NT2/D1 (cell line): ENCODE results near the gene SUOX.
A peak's percentile ranks its signal among the peaks of the same experiment; 100 is the strongest.

ENCODE experiments used
- DNase-seq: peaks from one replicate; pipeline ENCODE4 v3.0.0-alpha.2; 2011; ENCODE audit warnings: low read depth, low spot score
- H3K27me3 ChIP-seq: 2 replicates; pipeline ENCODE4 v1.6.0; 2011; ENCODE audit warnings: mild to moderate bottlenecking; ENCODE audit not compliant: insufficient read length, insufficient read depth
- H3K36me3 ChIP-seq: 2 replicates; pipeline ENCODE4 v1.6.1; 2011; ENCODE audit warnings: mild to moderate bottlenecking, low read length, mixed read lengths; ENCODE audit not compliant: insufficient read depth, insufficient read length
- H3K4me1 ChIP-seq: 2 replicates; pipeline ENCODE4 v1.5.1; 2011; ENCODE audit not compliant: insufficient read depth, insufficient read length
- H3K4me3 ChIP-seq: 2 replicates; pipeline ENCODE4 v1.5.1; 2011; ENCODE audit warnings: low read depth; ENCODE audit not compliant: insufficient read length
- H3K9ac ChIP-seq: 2 replicates; pipeline ENCODE4 v1.6.0; 2011; ENCODE audit warnings: low read depth; ENCODE audit not compliant: insufficient read length
- H3K9me3 ChIP-seq: 2 replicates; pipeline ENCODE4 v1.5.1; 2011; ENCODE audit warnings: mild to moderate bottlenecking, low read length; ENCODE audit not compliant: insufficient read depth
- SUZ12 ChIP-seq: IDR thresholded peaks from 2 replicates; pipeline ENCODE4 v1.6.1; 2011; ENCODE audit not compliant: insufficient read length, insufficient read depth; ENCODE audit errors: extremely low read depth
- YY1 ChIP-seq: IDR thresholded peaks from 2 replicates; pipeline ENCODE4 v1.6.1; 2011; ENCODE audit not compliant: insufficient read length, insufficient read depth
- ZNF274 ChIP-seq: IDR thresholded peaks from 2 replicates; pipeline ENCODE4 v1.6.1; 2011; ENCODE audit warnings: mild to moderate bottlenecking, low read depth, low read length

SUOX gene

GRCh38 chr12:56014205-56014604 lies 17.1 kb downstream of the SUOX start:
- no peak for DNase-seq
- Histone ChIP-seq H3K9ac (no peak overlapping the region), H3K9me3 (no peaks in the 10 kb centered on the region), H3K36me3 (no peaks in the 10 kb centered on the region), H3K27me3 (no peaks in the 10 kb centered on the region), H3K4me3 (no peak overlapping the region), H3K4me1 (no peaks in the 10 kb centered on the region)
- TF ChIP-seq SUZ12 (no peak), ZNF274 (no peak), YY1 (no peak)

GRCh38 chr12:56017181-56017580 lies 20.1 kb downstream of the SUOX start:
- H3K27me3 ChIP-seq: no peaks in the 10 kb centered on the region
- H3K4me3 ChIP-seq: no peak overlapping the region
- no peaks in the 10 kb centered on the region for H3K9me3 ChIP-seq
- no peaks in the 10 kb centered on the region for H3K36me3 ChIP-seq
- no peak overlapping the region for H3K9ac ChIP-seq
- no peak for TF ChIP-seq YY1
- TF ChIP-seq SUZ12: no peak
- no peak for TF ChIP-seq ZNF274
- H3K4me1 ChIP-seq: peaks cover 7% of the 10 kb centered on the region
- no peak for DNase-seq

DNA sequence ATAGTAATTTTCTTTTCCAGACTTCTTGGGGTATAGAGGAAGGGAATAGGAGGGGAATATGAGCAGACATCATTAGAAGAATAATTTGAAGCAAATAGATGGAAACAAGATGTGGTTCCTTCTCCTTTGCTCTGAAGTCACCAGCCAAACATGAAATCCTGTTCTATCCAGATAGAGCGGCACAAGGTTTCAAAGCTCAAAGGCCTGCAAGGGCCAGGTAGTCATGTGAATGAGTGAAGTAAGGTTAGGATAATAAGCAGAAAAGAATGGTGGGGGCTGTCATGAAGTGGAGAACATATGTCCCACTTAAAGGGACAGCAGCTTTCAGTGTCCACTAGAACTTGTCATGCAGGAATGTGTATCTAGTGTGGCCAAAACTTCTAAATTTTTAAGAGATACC lies 21.3 kb downstream of the SUOX start:
- Histone ChIP-seq H3K9me3 (no peaks in the 10 kb centered on the region), H3K36me3 (no peaks in the 10 kb centered on the region), H3K27me3 (no peaks in the 10 kb centered on the region), H3K4me3 (no peak overlapping the region), H3K9ac (no peak overlapping the region), H3K4me1 (peaks cover 7% of the 10 kb centered on the region)
- TF ChIP-seq SUZ12 (no peak), ZNF274 (no peak), YY1 (no peak)
- no peak for DNase-seq

- Histone ChIP-seq H3K4me3 (peak within 1 kb of the TSS; percentile 58), H3K36me3 (peaks cover 9% of the 10 kb centered on the region), H3K4me1 (peaks cover 7% of the 10 kb centered on the region), H3K27me3 (no peaks in the 10 kb centered on the region), H3K9ac (peak within 1 kb of the TSS; percentile 79), H3K9me3 (no peaks in the 10 kb centered on the region)
- TF ChIP-seq ZNF274 (no peak), SUZ12 (no peak), YY1 (no peak)
- no peak for DNase-seq
These were observed 23.5 kb downstream of the SUOX start, which contains the start of gene IKZF4 for GRCh38 chr12:56020423-56021184. Gene IKZF4 (plus strand): TSS chr12:56021043. CDS start chr12:56021494, 451 bp downstream.

DNA sequence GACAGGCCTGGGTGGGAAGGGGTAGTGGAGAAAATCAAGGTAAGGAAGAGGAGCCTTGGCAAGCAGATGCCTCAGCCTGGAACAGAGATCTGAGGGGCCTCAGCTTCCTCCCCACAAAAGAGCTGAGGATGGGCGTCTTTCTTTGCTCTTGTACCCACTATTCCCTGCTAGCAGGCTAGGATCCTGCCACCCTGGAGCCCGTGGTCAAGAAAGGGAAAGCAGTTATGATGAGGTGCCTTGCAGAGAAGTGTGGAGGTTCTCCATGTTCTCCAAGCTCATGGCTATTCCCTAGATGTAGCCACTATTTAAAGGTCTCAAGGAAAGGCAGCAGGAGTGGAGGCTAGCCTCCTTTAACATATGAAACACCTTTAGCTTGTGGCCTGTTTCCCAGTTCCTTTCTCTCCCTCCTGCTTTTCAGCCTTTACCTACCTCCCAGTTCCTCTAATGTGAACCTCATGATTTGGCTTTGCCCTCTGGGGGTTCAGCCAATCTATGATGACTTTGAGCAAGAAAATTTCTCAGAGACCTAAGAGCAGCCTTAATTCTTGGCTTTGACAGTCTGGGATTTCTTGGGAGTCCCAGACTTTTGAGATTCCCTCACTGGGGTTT lies 24.9 kb downstream of the SUOX start:
- no peaks in the 10 kb centered on the region for H3K27me3 ChIP-seq
- peak overlapping the region; percentile 79 for H3K9ac ChIP-seq
- H3K4me1 ChIP-seq: peaks cover 10% of the 10 kb centered on the region
- no peak for DNase-seq
- no peaks in the 10 kb centered on the region for H3K9me3 ChIP-seq
- H3K36me3 ChIP-seq: peaks cover 14% of the 10 kb centered on the region
- peak overlapping the region; percentile 58 for H3K4me3 ChIP-seq
- TF ChIP-seq SUZ12 (no peak), ZNF274 (no peak), YY1 (no peak)

GRCh38 chr12:56028511-56029165 lies 31.6 kb downstream of the SUOX start:
- no peak for DNase-seq
- H3K4me3 ChIP-seq: no peak overlapping the region
- H3K36me3 ChIP-seq: peaks cover 47% of the 10 kb centered on the region
- H3K4me1 ChIP-seq: peaks cover 3% of the 10 kb centered on the region
- H3K9me3 ChIP-seq: no peaks in the 10 kb centered on the region
- no peak overlapping the region for H3K9ac ChIP-seq
- no peak for TF ChIP-seq SUZ12
- TF ChIP-seq ZNF274: no peak
- no peak for TF ChIP-seq YY1
- H3K27me3 ChIP-seq: no peaks in the 10 kb centered on the region

GRCh38 chr12:56029166-56029519 lies 32.1 kb downstream of the SUOX start:
- TF ChIP-seq YY1 (no peak), ZNF274 (no peak), SUZ12 (no peak)
- no peaks in the 10 kb centered on the region for H3K9me3 ChIP-seq
- no peak overlapping the region for H3K4me3 ChIP-seq
- no peak overlapping the region for H3K9ac ChIP-seq
- peaks cover 3% of the 10 kb centered on the region for H3K4me1 ChIP-seq
- peaks cover 47% of the 10 kb centered on the region for H3K36me3 ChIP-seq
- H3K27me3 ChIP-seq: no peaks in the 10 kb centered on the region
- DNase-seq: no peak
